ENCODE data around the gene SCG3.

GRCh38 chr15:51760805-51761204 is 79.5 kb downstream of the SCG3 start:
- TF ChIP-seq EP300 (IDR thresholded peaks at IDR 0.05) (no peak), CTCF (IDR thresholded peaks at IDR 0.05) (no peak), MAX (IDR thresholded peaks at IDR 0.05) (no peak), SREBF2 (IDR thresholded peaks at IDR 0.05) (no peak), REST (IDR thresholded peaks at IDR 0.05) (no peak), RAD21 (conservative IDR thresholded peaks at IDR 0.05 in 1 of 2, IDR thresholded peaks at IDR 0.05 in 1 of 2) (no peak), KDM1A (IDR thresholded peaks at IDR 0.05; ENCODE audit: low read depth) (no peak), POLR2A (IDR thresholded peaks at IDR 0.05; ENCODE audit: low read length) (no peak), CBX2 (IDR thresholded peaks at IDR 0.05; ENCODE audit: borderline replicate concordance, low read depth) (no peak), E2F6 (IDR thresholded peaks at IDR 0.05; ENCODE audit: borderline replicate concordance, low read depth) (no peak)

Data from A549 (cell line).